NCI-H460 (cell line): ENCODE results near the gene VWA5A. TPM values are rescaled to one million over a fixed set of nuclear protein-coding genes. Genes with fewer than 3 reads are reported as not detected.

Experiments
- DNase-seq: peaks from one replicate; pipeline ENCODE4 v3.0.0-alpha.2; 2016; ENCODE audit warnings: low read depth; ENCODE audit errors: extremely low read depth
- polyA plus RNA-seq: library from polyadenylated mRNA; depleted of rRNA; stranded (reverse); fragments of >200 nt; gene quantifications from 2 replicates; pipeline ENCODE4 v1.2.3, GENCODE V29; 2014; cell fraction: nucleus; rRNA removed
- total RNA-seq: library from RNA; depleted of rRNA; stranded (reverse); fragments of >200 nt; shearing (Covaris generic); gene quantifications from 2 replicates; pipeline ENCODE4 v1.2.3, GENCODE V29; 2014; rRNA removed

The VWA5A gene, protein sequence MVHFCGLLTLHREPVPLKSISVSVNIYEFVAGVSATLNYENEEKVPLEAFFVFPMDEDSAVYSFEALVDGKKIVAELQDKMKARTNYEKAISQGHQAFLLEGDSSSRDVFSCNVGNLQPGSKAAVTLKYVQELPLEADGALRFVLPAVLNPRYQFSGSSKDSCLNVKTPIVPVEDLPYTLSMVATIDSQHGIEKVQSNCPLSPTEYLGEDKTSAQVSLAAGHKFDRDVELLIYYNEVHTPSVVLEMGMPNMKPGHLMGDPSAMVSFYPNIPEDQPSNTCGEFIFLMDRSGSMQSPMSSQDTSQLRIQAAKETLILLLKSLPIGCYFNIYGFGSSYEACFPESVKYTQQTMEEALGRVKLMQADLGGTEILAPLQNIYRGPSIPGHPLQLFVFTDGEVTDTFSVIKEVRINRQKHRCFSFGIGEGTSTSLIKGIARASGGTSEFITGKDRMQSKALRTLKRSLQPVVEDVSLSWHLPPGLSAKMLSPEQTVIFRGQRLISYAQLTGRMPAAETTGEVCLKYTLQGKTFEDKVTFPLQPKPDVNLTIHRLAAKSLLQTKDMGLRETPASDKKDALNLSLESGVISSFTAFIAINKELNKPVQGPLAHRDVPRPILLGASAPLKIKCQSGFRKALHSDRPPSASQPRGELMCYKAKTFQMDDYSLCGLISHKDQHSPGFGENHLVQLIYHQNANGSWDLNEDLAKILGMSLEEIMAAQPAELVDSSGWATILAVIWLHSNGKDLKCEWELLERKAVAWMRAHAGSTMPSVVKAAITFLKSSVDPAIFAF
- total RNA-seq: 15.8 and 16.4 TPM in 2 replicates
- 11.7 and 17.4 TPM in 2 replicates for polyA plus RNA-seq

DNA sequence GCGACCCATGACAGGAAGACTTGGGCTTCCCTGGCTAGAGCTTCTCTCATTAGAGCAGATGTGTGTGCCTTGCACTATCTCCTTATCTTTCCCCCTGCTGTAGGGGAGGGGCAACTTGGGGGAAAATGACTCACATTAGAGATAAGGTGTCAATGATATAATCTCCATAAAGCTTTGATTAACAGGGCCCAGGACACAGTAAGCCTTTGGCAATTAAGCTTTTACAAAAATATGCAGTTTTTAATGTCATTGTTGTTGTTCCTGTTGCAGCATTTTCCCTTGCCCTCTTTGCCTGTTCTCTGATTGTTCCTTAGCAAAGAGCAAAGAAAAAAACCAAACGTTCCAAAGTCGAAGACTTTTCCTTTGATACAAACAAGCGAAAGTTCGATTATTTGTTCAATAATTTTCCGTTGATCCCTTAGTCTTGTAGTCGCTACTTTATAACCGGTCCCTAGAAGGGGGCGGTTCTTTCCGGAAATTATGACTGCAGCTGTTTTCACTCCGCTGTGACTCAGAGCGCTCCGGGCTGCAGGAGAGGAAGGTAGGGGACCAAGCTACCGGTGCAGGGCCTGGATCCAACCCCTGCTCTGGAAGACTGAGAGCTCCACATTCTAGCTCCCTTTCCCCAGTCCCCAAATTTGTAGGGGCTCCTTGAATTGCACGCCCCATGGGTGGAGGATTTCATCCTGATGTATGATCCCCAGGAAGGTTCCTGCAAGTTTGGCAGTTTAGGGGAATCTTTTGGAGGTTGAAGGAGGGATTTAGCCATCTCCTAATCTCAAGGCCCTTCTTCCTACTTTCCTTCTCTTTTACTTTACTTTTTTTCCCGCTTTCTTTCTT lies at the start of gene VWA5A:
Gene VWA5A (plus strand): TSS at position 509 of the 840 bp plus-strand sequence. CDS start 2,062 bp downstream, outside the sequence.
- DNase-seq: peak; percentile 75

GRCh38 chr11:124068601-124069110 lies 46.6 kb upstream of the VWA5A start:
- DNase-seq: no peak

DNA sequence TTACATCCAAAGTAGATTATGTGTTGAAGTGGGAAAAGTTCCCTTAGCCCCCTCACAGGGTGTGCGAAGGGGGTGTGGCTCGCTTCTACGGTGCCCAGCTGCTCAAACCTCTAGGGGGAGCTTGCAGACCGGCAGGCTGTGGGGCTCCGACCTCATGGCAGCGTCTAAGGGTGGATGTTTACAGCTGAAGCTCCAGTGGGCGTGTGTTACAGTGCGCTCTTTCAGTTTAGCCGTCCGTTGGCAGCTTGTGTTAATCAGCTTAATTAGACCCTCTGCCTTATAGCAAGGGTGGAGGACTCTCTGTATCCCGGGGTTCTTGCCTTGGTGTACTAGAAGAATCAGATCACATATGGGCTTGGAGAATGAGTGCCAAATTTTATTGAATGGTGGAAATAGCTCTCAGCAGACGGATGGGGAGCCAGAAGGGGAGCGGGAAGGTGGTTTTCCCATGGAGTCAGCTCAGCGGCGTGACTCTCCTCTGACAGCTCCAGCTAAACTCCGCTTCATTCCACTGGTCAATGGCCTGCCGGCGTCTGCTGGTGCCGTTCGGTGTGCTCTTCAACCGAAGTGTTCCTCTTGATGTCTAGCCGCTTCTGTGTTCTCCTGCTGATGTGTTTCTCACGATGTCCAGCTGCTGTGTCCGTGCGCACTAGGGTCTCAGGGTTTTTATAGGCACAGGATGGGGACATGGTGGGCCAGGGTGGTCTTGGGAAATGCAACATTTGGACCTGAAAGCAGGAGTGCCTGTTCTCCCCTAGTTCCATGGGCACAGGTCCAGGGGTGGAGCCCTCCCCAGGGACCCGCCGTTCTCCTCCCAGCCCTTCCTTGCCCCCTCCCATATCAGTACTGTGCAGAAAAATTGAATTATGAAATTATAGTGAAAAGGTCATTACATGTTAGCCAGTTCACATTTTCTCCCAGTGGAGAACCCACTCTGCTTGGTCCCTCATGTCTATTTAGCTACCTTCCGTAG lies 45.5 kb upstream of the VWA5A start:
- DNase-seq: peak; percentile 60

- DNase-seq: peak; percentile 67
These were observed 44.2 kb upstream of the VWA5A start for GRCh38 chr11:124070915-124071622.

GRCh38 chr11:124071623-124071948 lies 43.7 kb upstream of the VWA5A start:
- DNase-seq: no peak

DNA sequence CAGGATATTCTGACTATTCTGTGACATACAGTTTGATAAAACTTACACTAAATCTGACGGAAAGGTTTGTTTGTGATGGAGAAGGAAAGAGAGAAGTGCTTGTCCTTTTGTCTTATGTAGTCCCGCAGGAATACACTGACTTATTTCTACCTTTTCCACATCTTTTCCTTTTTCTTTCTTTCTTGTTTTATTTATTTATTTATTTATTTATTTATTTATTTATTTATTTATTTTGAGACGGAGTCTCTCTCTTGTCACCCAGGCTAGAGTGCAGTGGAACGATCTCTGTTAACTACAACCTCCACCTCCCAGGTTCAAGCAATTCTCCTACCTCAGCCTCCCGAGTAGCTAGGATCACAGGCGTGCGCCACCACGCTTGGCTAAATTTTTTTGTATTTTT lies 43.1 kb upstream of the VWA5A start:
- DNase-seq: no peak

DNA sequence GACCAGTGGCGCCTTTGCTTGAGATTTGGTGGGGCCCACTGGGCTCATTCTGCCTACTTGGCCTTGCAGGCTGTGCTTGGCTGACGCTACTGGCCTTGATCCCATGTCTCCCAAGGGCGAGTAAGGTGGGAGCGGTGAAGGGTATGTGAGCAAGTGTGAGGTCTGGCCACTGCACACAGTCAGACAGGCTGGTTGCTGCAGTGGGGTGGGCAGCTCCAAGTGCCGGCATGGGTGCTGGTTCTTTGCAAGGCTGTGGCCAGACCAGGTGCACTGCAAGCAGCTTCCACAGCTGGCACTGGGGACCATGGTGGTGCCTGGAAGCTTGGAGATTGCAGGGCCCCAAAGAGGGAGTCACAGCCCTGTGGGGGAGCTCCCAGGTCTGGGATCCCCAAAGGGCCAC lies 40.7 kb upstream of the VWA5A start:
- no peak for DNase-seq

- no peak for DNase-seq
These were observed 39.8 kb upstream of the VWA5A start for GRCh38 chr11:124075492-124075840.

- peak; percentile 17 for DNase-seq
These were observed 39.2 kb upstream of the VWA5A start for GRCh38 chr11:124075841-124076651.

DNA sequence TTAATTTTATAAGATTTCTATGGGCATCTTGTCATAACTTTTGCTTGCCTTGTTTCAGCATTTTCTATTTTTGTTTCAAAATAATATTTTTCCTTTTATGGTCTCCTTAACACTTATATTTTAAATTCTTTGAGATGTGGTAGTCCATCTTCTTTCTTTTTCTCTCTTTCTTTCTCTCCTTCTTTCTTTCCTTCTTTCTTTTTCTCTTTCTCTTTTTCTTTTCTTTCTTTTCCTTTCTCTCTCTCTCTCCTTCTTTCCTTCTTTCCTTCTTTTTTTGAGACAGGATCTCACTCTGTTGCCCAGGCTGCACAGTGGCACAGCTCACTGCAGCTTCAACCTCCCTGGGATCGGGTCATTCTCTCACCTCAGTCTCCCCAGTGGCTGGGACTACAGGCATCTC lies 38.0 kb upstream of the VWA5A start:
- no peak for DNase-seq

DNA sequence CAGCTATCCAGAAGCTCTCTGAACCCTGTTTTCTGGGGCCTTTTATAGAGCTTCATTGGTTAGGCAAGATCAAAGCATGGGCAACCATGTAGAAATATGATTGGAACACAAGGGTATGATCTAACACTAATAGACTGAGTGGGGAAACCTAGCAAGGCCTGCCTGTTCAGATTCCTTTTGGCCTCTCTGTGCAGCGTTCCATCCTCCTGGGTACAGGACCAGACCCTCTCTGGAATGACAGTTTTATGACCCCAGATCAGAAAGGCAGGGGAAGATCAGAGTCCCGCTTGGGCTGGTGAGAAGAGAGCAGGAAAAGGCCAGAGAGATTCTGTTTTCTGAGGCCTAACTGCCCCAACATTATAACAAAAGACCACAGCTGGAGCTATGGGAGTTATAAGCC lies 36.7 kb upstream of the VWA5A start:
- no peak for DNase-seq

GRCh38 chr11:124079631-124080326 lies 35.5 kb upstream of the VWA5A start:
- DNase-seq: no peak

GRCh38 chr11:124080327-124081001 lies 34.8 kb upstream of the VWA5A start:
- no peak for DNase-seq

DNA sequence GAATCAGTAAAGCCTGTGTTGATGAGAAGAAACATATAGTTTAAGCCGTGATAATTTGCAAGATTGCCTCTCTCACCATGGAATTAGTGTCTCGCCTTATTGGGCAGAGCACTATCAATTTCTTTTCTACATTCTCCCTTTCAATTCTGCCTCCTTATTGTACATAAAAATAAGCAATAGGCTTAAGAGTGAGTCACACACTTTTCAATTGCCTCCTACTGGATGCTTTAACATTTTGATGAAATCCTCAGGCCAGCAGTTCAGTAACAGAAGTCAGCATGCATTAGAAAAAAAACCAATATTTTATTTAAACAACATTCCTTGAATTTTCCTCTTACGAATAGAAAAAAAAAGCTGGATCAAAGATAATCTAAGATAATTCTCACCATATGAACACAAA lies 33.8 kb upstream of the VWA5A start:
- no peak for DNase-seq

DNA sequence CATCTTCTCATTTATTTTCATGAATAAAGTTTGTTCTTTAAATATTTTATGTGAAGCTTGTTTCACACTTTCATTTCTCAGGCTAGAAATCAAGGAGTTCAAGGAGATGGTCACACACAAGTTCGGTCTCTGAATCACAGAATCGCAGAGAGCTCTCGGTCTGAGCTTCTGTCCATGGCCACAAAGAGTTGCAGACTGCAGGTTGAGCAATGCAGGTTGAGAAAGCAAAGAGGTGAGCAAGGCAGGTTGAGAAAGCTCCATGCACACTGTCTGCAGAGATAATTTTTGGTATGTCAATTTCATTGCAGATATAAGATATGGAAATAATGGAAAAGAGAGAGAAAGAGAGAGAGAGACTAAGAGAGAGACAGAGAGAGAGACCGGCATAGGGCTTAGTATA lies 32.9 kb upstream of the VWA5A start:
- DNase-seq: no peak

- DNase-seq: no peak
These were observed 29.7 kb upstream of the VWA5A start for GRCh38 chr11:124085583-124085982.
